CD14-positive monocyte (primary cell): ENCODE results near the gene RERE. TPM values are rescaled to one million over a fixed set of nuclear protein-coding genes. Genes with fewer than 3 reads are reported as not detected.

Source experiments
- DNase-seq, 3 donors: peaks; one replicate each; pipeline ENCODE4 v3.0.0-alpha.2; 2011 to 2022
- H2AFZ ChIP-seq: 2 replicates; pipeline ENCODE4 v1.6.0; 2012; ENCODE audit warnings: mild to moderate bottlenecking, low read depth, low read length, inconsistent platforms; ENCODE audit not compliant: insufficient read depth, poor library complexity, severe bottlenecking
- H3K27ac ChIP-seq, 2 donors: 1 replicate in 1 of 2; 2 replicates in 1 of 2; pipeline ENCODE4 v1.5.1; 2012 to 2013; ENCODE audit warnings: low read length in 2 of 2, control low read depth in 1 of 2, inconsistent platforms in 1 of 2, low read depth in 1 of 2, mild to moderate bottlenecking in 1 of 2
- H3K27me3 ChIP-seq, 2 donors: one replicate each; pipeline versions ENCODE4 v1.6.0 to v1.6.1; 2011 to 2013; ENCODE audit warnings: low read length in 2 of 2; ENCODE audit not compliant: control insufficient read depth in 2 of 2, insufficient read depth in 2 of 2
- H3K36me3 ChIP-seq, 2 donors: replicated peaks in 1 of 2; 1 replicate in 1 of 2; 2 replicates in 1 of 2; pipeline versions ENCODE4 v1.5.1 to v1.6.1; 2012 to 2013; ENCODE audit warnings: low read length in 2 of 2, control low read depth in 1 of 2, inconsistent platforms in 1 of 2, mild to moderate bottlenecking in 1 of 2; ENCODE audit not compliant: insufficient read depth in 2 of 2, control insufficient read depth in 1 of 2
- H3K4me1 ChIP-seq, 2 donors: 1 replicate in 1 of 2; 2 replicates in 1 of 2; pipeline versions ENCODE4 v1.5.1 to v1.6.1; 2012 to 2013; ENCODE audit warnings: low read length in 2 of 2, control low read depth in 1 of 2, inconsistent platforms in 1 of 2, mild to moderate bottlenecking in 1 of 2, moderate library complexity in 1 of 2; ENCODE audit not compliant: insufficient read depth in 2 of 2, control insufficient read depth in 1 of 2
- H3K4me2 ChIP-seq: replicated peaks from 2 replicates; pipeline ENCODE3; 2012; ENCODE audit warnings: low read length, moderate library complexity, mild to moderate bottlenecking; ENCODE audit not compliant: poor library complexity, severe bottlenecking; ENCODE audit errors: extremely low read depth
- H3K4me3 ChIP-seq, 3 experiments: fragments of 200-600 bp in 1 of 3; sonication (generic) in 1 of 3; replicated peaks in 1 of 3; 1 replicate in 2 of 3; 2 replicates in 1 of 3; pipeline ENCODE4 v1.5.1; 2011 to 2013; ENCODE audit warnings: low read length in 3 of 3, mild to moderate bottlenecking in 3 of 3, control low read depth in 2 of 3, low read depth in 2 of 3, inconsistent platforms in 1 of 3, moderate library complexity in 1 of 3
- H3K79me2 ChIP-seq: 2 replicates; pipeline ENCODE4 v1.6.0; 2012; ENCODE audit warnings: mild to moderate bottlenecking, control low read depth, inconsistent platforms, low read length, moderate library complexity; ENCODE audit not compliant: insufficient read depth
- H3K9ac ChIP-seq: 2 replicates; pipeline ENCODE4 v1.6.0; 2017; ENCODE audit warnings: low read length, mild to moderate bottlenecking; ENCODE audit not compliant: insufficient read depth, poor library complexity, severe bottlenecking
- H3K9me3 ChIP-seq, 2 donors: replicated peaks in 1 of 2; 1 replicate in 1 of 2; 2 replicates in 1 of 2; pipeline versions ENCODE4 v1.5.1 to v1.6.1; 2012 to 2013; ENCODE audit warnings: low read length in 2 of 2, control low read depth in 1 of 2; ENCODE audit not compliant: control insufficient read depth in 1 of 2, insufficient read depth in 1 of 2
- H4K20me1 ChIP-seq: 2 replicates; pipeline ENCODE4 v1.6.0; 2012; ENCODE audit warnings: mild to moderate bottlenecking, low read length, control low read depth, moderate library complexity; ENCODE audit not compliant: insufficient read depth
- H3K27ac Mint-ChIP-seq, 7 donors: one replicate each; pipeline ENCODE4 v1.8.0; 2020; ENCODE audit warnings: mild to moderate bottlenecking in 7 of 7, mixed read lengths in 7 of 7, moderate library complexity in 6 of 7, inconsistent platforms in 2 of 7
- H3K27me3 Mint-ChIP-seq, 3 donors: one replicate each; pipeline ENCODE4 v1.8.0; 2021 to 2022; ENCODE audit warnings: low read depth in 3 of 3, mild to moderate bottlenecking in 3 of 3, mixed read lengths in 3 of 3, moderate library complexity in 3 of 3, inconsistent platforms in 1 of 3
- H3K36me3 Mint-ChIP-seq, 2 donors: one replicate each; pipeline ENCODE4 v1.8.0; 2020; ENCODE audit warnings: mixed read lengths in 2 of 2, inconsistent platforms in 1 of 2, mild to moderate bottlenecking in 1 of 2
- H3K4me1 Mint-ChIP-seq: one replicate; pipeline ENCODE4 v1.8.0; 2020; ENCODE audit warnings: mild to moderate bottlenecking, mixed read lengths
- H3K4me3 Mint-ChIP-seq, 2 donors: one replicate each; pipeline ENCODE4 v1.8.0; 2020; ENCODE audit warnings: mild to moderate bottlenecking in 2 of 2, mixed read lengths in 2 of 2, moderate library complexity in 1 of 2
- H3K9me3 Mint-ChIP-seq, 7 donors: one replicate each; pipeline ENCODE4 v1.8.0; 2020 to 2022; ENCODE audit warnings: mixed read lengths in 7 of 7, mild to moderate bottlenecking in 6 of 7, moderate library complexity in 6 of 7, inconsistent platforms in 2 of 7
- WGBS: methylation state at CpG from one replicate; pipeline ENCODE4 v1.1.5; 2013; ENCODE audit warnings: missing lambda C conversion rate; ENCODE audit not compliant: insufficient coverage; 5-methylcytosine and 5-hydroxymethylcytosine counted together
- intact Hi-C, 2 donors: fragments of 100-400 bp; cut with micrococcal nuclease; formaldehyde crosslinking; loops; one replicate each; pipeline versions ENCODE4 v1.15.0 to v1.15.1; 2023
- polyA plus RNA-seq, 3 donors: library from polyadenylated mRNA; depleted of rRNA in 1 of 3; unstranded in 2 of 3; stranded (reverse) in 1 of 3; fragments of 300-500 nt in 2 of 3; fragments of >200 nt in 1 of 3; fragmentation: Illumina TruSeq in 2 of 3; gene quantifications; 1 replicate in 2 of 3; 2 replicates in 1 of 3; pipeline ENCODE4 v1.2.3, GENCODE V29; 2012 to 2021
- TF ChIP-seq, protein P1 (sequence below): fragments of 200-600 bp; IDR thresholded peaks from one replicate; pipeline ENCODE4 v1.8.0; 2022; ENCODE audit warnings: antibody characterized with exemption, mild to moderate bottlenecking

RERE gene
- polyA plus RNA-seq, 3 donors = 1.2 to 19.4 (median 3.8) TPM

DNA sequence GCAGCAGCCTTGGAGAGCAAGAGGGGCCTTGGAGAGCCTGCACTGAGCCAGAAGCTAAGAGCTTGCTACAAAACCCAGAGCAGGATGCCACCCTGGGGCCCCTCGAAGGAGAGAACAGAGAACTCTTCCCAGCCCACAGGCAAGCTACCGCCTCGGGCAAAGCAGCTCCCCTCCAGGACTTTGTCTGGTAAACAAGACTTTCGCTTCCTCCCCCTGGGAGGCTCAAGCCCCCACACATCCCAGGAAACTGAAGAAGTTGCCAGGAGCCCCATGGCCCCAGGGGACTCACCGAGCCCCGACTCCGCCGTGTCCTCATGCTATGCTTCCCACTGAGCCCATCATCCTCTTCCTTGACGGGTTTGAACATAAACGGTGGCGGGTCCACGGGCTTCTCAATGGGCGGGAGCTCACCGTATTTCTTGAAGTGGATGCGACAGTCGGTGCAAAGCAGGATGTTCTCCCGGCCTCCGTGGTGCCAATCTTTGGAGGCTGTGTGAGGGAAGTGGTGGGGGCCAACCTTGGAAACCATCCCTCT is 453.6 kb downstream of the RERE start:
- peaks cover 80 to 94% of the 10 kb centered on the region in 2 donors for H3K36me3 Mint-ChIP-seq
- 81% methylated on average over 13 of the region's 18 CpGs for WGBS
- no peak overlapping the region for H3K4me3 Mint-ChIP-seq
- peaks cover 0 to 2% (median 0%) of the 10 kb centered on the region in 7 donors for H3K9me3 Mint-ChIP-seq
- intact Hi-C loops = no loop called here
- no peak for DNase-seq
- Histone ChIP-seq H3K9me3 (no peaks in the 10 kb centered on the region), H3K36me3 (peaks cover 82 to 95% of the 10 kb centered on the region in 2 donors), H3K4me3 (no peak overlapping the region), H3K79me2 (peaks cover 33% of the 10 kb centered on the region), H3K27me3 (no peaks in the 10 kb centered on the region), H4K20me1 (peaks cover 87% of the 10 kb centered on the region), H3K4me2 (no peak overlapping the region), H3K4me1 (no peaks in the 10 kb centered on the region), H3K9ac (no peak overlapping the region), H2AFZ (no peak overlapping the region), H3K27ac (peak overlapping the region in 1 of 2 donors; percentile 8)
- TF ChIP-seq, protein P1, sequence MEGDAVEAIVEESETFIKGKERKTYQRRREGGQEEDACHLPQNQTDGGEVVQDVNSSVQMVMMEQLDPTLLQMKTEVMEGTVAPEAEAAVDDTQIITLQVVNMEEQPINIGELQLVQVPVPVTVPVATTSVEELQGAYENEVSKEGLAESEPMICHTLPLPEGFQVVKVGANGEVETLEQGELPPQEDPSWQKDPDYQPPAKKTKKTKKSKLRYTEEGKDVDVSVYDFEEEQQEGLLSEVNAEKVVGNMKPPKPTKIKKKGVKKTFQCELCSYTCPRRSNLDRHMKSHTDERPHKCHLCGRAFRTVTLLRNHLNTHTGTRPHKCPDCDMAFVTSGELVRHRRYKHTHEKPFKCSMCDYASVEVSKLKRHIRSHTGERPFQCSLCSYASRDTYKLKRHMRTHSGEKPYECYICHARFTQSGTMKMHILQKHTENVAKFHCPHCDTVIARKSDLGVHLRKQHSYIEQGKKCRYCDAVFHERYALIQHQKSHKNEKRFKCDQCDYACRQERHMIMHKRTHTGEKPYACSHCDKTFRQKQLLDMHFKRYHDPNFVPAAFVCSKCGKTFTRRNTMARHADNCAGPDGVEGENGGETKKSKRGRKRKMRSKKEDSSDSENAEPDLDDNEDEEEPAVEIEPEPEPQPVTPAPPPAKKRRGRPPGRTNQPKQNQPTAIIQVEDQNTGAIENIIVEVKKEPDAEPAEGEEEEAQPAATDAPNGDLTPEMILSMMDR = no peak
- peaks cover 0 to 2% (median 0%) of the 10 kb centered on the region in 3 donors for H3K27me3 Mint-ChIP-seq
- no peaks in the 10 kb centered on the region for H3K4me1 Mint-ChIP-seq
- peak overlapping the region in 2 of 7 donors; percentile 18 to 40 for H3K27ac Mint-ChIP-seq

DNA sequence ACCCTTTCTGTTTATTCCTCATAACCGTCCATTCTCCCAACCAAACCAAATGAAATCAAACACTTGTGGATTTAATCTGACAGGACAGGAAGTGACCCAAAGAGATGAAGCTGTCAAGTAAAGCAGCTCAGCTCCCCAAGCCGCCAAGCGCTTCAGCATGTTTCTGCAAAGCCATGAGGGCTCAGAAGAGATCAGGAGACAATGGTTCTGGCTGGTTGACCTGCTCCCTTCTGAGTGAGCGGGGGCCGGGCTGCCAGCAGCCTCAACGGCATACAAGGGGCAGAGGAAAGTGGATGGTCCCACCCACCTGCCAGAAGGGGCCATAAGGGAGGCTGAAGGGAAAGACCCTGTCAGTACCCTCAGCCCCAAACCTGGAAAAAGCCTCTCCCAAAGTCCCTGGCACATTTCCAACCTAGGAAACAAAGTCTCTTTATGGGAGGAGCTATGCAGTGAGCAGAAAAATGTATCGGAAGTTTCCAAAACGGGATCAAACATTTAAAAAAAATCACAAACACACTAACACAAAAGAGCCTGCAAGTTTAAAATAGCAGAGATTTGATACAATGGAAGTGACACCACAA is 454.2 kb downstream of the RERE start:
- Histone ChIP-seq H3K9me3 (no peaks in the 10 kb centered on the region), H3K27ac (peak overlapping the region in 1 of 2 donors; percentile 8), H3K36me3 (peaks cover 87 to 98% of the 10 kb centered on the region in 2 donors), H3K4me1 (no peaks in the 10 kb centered on the region), H3K79me2 (peaks cover 29% of the 10 kb centered on the region), H2AFZ (no peak overlapping the region), H4K20me1 (peaks cover 86% of the 10 kb centered on the region), H3K4me3 (no peak overlapping the region), H3K9ac (no peak overlapping the region), H3K4me2 (no peak overlapping the region), H3K27me3 (no peaks in the 10 kb centered on the region)
- H3K27ac Mint-ChIP-seq = peak overlapping the region in 1 of 7 donors; percentile 79
- TF ChIP-seq, protein P1 = no peak
- no peak overlapping the region for H3K4me3 Mint-ChIP-seq
- H3K4me1 Mint-ChIP-seq = no peaks in the 10 kb centered on the region
- peaks cover 0 to 2% (median 0%) of the 10 kb centered on the region in 3 donors for H3K27me3 Mint-ChIP-seq
- peaks cover 83 to 95% of the 10 kb centered on the region in 2 donors for H3K36me3 Mint-ChIP-seq
- H3K9me3 Mint-ChIP-seq = peaks cover 0 to 2% (median 0%) of the 10 kb centered on the region in 7 donors
- DNase-seq = no peak
- intact Hi-C loops = no loop called here
- WGBS = 94% methylated on average over 3 of the region's 8 CpGs
